GM21737 (cell line): ENCODE results near the gene GBP3.
"Not testable (repeated sequence)": the region's sequence is repeated elsewhere in the genome, so short reads cannot be mapped to it uniquely, and the experiment has no call there.

Experiments used
- ATAC-seq: cut with Tn5 transposase; IDR thresholded peaks from one replicate; pipeline ENCODE4 v1.9.1; 2021; ENCODE audit warnings: mild to moderate bottlenecking, moderate library complexity; ENCODE audit not compliant: unreplicated experiment

GBP3 gene

GRCh38 chr1:88979749-88980116, 42.9 kb downstream of the GBP3 start:
- no peak for ATAC-seq

GRCh38 chr1:88979054-88979748, 43.5 kb downstream of the GBP3 start:
- ATAC-seq = no peak

- no peak for ATAC-seq
Observed at GRCh38 chr1:88976235-88976634, 46.4 kb downstream of the GBP3 start.

- not testable (repeated sequence) for ATAC-seq
Observed at GRCh38 chr1:88974616-88975172, 48.0 kb downstream of the GBP3 start.

- no peak for ATAC-seq
Observed at GRCh38 chr1:88973520-88974137, 49.0 kb downstream of the GBP3 start.

GRCh38 chr1:88961647-88962275, 60.9 kb downstream of the GBP3 start:
- ATAC-seq = no peak

- ATAC-seq = no peak
Observed at GRCh38 chr1:88961081-88961480, 61.6 kb downstream of the GBP3 start.
